Upper lobe of left lung (tissue), 6 donors: ENCODE results near the gene TMEM92. TPM values are rescaled to one million over a fixed set of nuclear protein-coding genes. Genes with fewer than 3 reads are reported as not detected.

Experiments used
- ATAC-seq, 2 donors: fragments of 200-7000 bp; cut with Tn5 transposase; one replicate each; pipeline ENCODE4 v1.9.1; 2022; ENCODE audit warnings: mild to moderate bottlenecking in 2 of 2, moderate library complexity in 2 of 2; ENCODE audit not compliant: low FRiP score in 2 of 2
- DNase-seq, 2 donors: peaks; one replicate each; pipeline ENCODE4 v3.0.0-alpha.2; 2019 to 2020
- H3K27ac ChIP-seq, 4 donors: fragments of 200-600 bp; sonication (generic); one replicate each; pipeline ENCODE4 v1.5.1; 2016 to 2019
- H3K27me3 ChIP-seq, 4 donors: fragments of 200-600 bp; sonication (generic); one replicate each; pipeline ENCODE4 v1.5.1; 2017 to 2019
- H3K36me3 ChIP-seq, 4 donors: fragments of 200-600 bp; sonication (generic); one replicate each; pipeline ENCODE4 v1.5.1; 2016 to 2019
- H3K4me1 ChIP-seq, 4 donors: fragments of 200-600 bp; sonication (generic); one replicate each; pipeline ENCODE4 v1.5.1; 2018 to 2019
- H3K4me3 ChIP-seq, 4 donors: fragments of 200-600 bp; sonication (generic); one replicate each; pipeline ENCODE4 v1.5.1; 2017 to 2019; ENCODE audit warnings: mild to moderate bottlenecking in 2 of 4, moderate library complexity in 1 of 4
- H3K9me3 ChIP-seq, 4 donors: fragments of 200-600 bp; sonication (generic); one replicate each; pipeline ENCODE4 v1.5.1; 2018 to 2019
- CTCF ChIP-seq, 6 experiments: fragments of 450-650 bp in 4 of 6; fragments of 200-600 bp in 2 of 6; sonication (generic) in 2 of 6; IDR thresholded peaks; one replicate each; pipeline ENCODE4 v1.5.1; 2016 to 2019; ENCODE audit warnings: antibody characterized with exemption in 6 of 6
- EP300 ChIP-seq, 4 donors: sonication (generic); formaldehyde crosslinking; IDR thresholded peaks; one replicate each; pipeline ENCODE4 v1.5.1; 2017; ENCODE audit warnings: antibody characterized with exemption in 4 of 4, control low read depth in 2 of 4
- POLR2A ChIP-seq, 4 donors: fragments of 450-650 bp; IDR thresholded peaks; one replicate each; pipeline ENCODE4 v1.5.1; 2016 to 2017; ENCODE audit warnings: antibody characterized with exemption in 4 of 4, mild to moderate bottlenecking in 2 of 4
- POLR2AphosphoS5 ChIP-seq, 2 donors: sonication (generic); formaldehyde crosslinking; IDR thresholded peaks; one replicate each; pipeline ENCODE4 v1.5.1; 2017; ENCODE audit warnings: antibody characterized with exemption in 2 of 2
- WGBS, 2 donors: methylation state at CpG; one replicate each; pipeline ENCODE4 v1.1.5; 2017 to 2018; 5-methylcytosine and 5-hydroxymethylcytosine counted together
- total RNA-seq, 6 donors: library from RNA; depleted of rRNA in 4 of 6; stranded (reverse); fragments of >200 nt in 4 of 6; gene quantifications; one replicate each; pipeline versions ENCODE4 v1.1.0 to v1.2.1, GENCODE V29; 2016 to 2021
- donor health status: DM: no; HTN: no; CAD: no; lungs with moderate emphysema.
- donor health status: DM: no; HTN: yes; CAD: no; lungs with severe emphysema.

TMEM92 gene
- 10 to 100 TPM in 1 of 6 donors, 1 to 10 TPM in 5; 1.3 to 15.7 (median 3.8) TPM for total RNA-seq

GRCh38 chr17:50274142-50274896 lies at the start of gene TMEM92:
TMEM92 (plus strand) TSS chr17:50274466; CDS start chr17:50274502, 36 bp downstream.
- DNase-seq (peak; percentile 89 to 90), ATAC-seq (peak in 1 of 2 donors; percentile 57)
- no peaks in the 10 kb centered on the region for H3K36me3 ChIP-seq
- peak within 1 kb of the TSS; percentile 31 to 91 (median 66) for H3K27ac ChIP-seq
- H3K27me3 ChIP-seq = peaks cover 0 to 3% (median 0%) of the 10 kb centered on the region in 4 donors
- peak in 1 of 4 donors; percentile 58 for TF ChIP-seq POLR2A (IDR thresholded peaks at IDR 0.05)
- no peak for TF ChIP-seq EP300 (IDR thresholded peaks at IDR 0.05)
- TF ChIP-seq POLR2AphosphoS5 (IDR thresholded peaks at IDR 0.05) = peak in 1 of 2 donors; percentile 34
- peaks cover 16 to 51% (median 23%) of the 10 kb centered on the region in 4 donors for H3K4me1 ChIP-seq
- 20 to 24% methylated on average over 16 to 22 of the region's 23 CpGs for WGBS, 2 donors
- H3K9me3 ChIP-seq = no peaks in the 10 kb centered on the region
- H3K4me3 ChIP-seq = peak within 1 kb of the TSS in 3 of 4 donors; percentile 49 to 64 (median 60)

DNA sequence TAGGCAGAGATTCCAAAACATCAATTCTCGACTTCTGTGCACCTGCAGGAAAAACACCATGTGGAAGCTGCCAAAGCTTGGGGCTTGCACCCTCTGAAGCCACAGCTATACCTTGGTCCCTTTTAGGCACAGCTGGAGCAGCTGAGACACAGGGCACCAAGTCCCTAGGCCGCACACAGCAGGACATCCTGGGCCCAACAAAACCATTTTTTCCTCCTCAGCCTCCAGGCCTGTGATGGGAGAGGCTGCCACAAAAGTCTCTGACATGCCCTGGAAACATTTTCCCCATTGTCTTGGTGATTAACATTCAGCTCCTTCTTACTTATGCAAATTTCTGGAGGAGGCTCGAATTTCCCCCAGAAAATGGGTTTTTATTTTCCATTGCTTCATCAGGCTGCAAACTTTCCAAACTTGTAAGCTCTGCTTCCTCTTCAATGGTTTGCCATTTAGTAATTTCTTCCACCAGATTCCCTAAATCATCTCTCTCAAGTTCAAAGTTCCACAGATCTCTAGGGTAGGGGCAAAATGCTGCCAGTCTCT lies 48.5 kb upstream of the TMEM92 start:
- no peak overlapping the region for H3K27ac ChIP-seq
- no peaks in the 10 kb centered on the region for H3K36me3 ChIP-seq
- ATAC-seq (no peak), DNase-seq (no peak)
- no peak for TF ChIP-seq POLR2A (IDR thresholded peaks at IDR 0.05)
- TF ChIP-seq EP300 (IDR thresholded peaks at IDR 0.05) = no peak
- no peak for TF ChIP-seq POLR2AphosphoS5 (IDR thresholded peaks at IDR 0.05)
- TF ChIP-seq CTCF (IDR thresholded peaks at IDR 0.05) = no peak
- peaks cover 0 to 9% (median 3%) of the 10 kb centered on the region in 4 donors for H3K9me3 ChIP-seq
- 58 to 85% methylated on average over 3 of the region's 3 CpGs for WGBS, 2 donors
- H3K4me3 ChIP-seq = no peak overlapping the region
- no peaks in the 10 kb centered on the region for H3K27me3 ChIP-seq
- peaks cover 14 to 23% (median 20%) of the 10 kb centered on the region in 4 donors for H3K4me1 ChIP-seq

DNA sequence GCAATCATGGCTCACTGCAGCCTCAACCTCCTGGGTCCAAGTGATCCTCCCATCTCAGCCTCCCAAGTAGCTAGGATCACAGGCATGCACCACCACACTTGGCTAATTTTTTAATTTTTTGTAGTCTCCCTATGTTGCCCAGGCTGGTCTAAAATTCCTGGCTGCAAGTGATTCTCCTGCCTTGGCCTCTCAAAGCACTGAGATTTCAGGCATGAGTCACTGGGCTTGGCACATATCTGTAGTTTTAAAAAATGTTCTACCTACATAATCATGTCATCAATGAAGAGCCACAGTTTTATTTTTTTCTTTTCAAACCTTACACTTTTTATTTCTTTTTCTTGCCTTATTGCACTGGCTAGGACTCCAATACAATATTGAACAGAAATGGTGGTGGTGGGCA lies 39.7 kb upstream of the TMEM92 start:
- Histone ChIP-seq H3K4me3 (no peak overlapping the region), H3K27ac (no peak overlapping the region), H3K36me3 (no peaks in the 10 kb centered on the region), H3K9me3 (peaks cover 0 to 3% (median 0%) of the 10 kb centered on the region in 4 donors), H3K4me1 (no peaks in the 10 kb centered on the region), H3K27me3 (no peaks in the 10 kb centered on the region)
- DNase-seq (no peak), ATAC-seq (no peak)
- TF ChIP-seq EP300 (IDR thresholded peaks at IDR 0.05) (no peak), POLR2A (IDR thresholded peaks at IDR 0.05) (no peak), POLR2AphosphoS5 (IDR thresholded peaks at IDR 0.05) (no peak), CTCF (IDR thresholded peaks at IDR 0.05) (no peak)

GRCh38 chr17:50237901-50238300 lies 36.4 kb upstream of the TMEM92 start:
- Histone ChIP-seq H3K36me3 (no peaks in the 10 kb centered on the region), H3K9me3 (peaks cover 0 to 3% (median 0%) of the 10 kb centered on the region in 4 donors), H3K27me3 (no peaks in the 10 kb centered on the region), H3K27ac (no peak overlapping the region), H3K4me1 (no peaks in the 10 kb centered on the region), H3K4me3 (no peak overlapping the region)
- ATAC-seq (no peak), DNase-seq (no peak)
- 33 to 42% methylated on average over 2 of the region's 2 CpGs for WGBS, 2 donors
- TF ChIP-seq EP300 (IDR thresholded peaks at IDR 0.05) = no peak
- no peak for TF ChIP-seq CTCF (IDR thresholded peaks at IDR 0.05)
- no peak for TF ChIP-seq POLR2AphosphoS5 (IDR thresholded peaks at IDR 0.05)
- no peak for TF ChIP-seq POLR2A (IDR thresholded peaks at IDR 0.05)

- Histone ChIP-seq H3K4me1 (no peaks in the 10 kb centered on the region), H3K27ac (no peak overlapping the region), H3K36me3 (no peaks in the 10 kb centered on the region), H3K9me3 (peaks cover 0 to 3% (median 0%) of the 10 kb centered on the region in 4 donors), H3K4me3 (no peak overlapping the region), H3K27me3 (no peaks in the 10 kb centered on the region)
- WGBS, 2 donors = 50 to 54% methylated on average over 8 to 9 of the region's 9 CpGs
- DNase-seq (no peak), ATAC-seq (no peak)
- TF ChIP-seq EP300 (IDR thresholded peaks at IDR 0.05) (no peak), CTCF (IDR thresholded peaks at IDR 0.05) (no peak), POLR2A (IDR thresholded peaks at IDR 0.05) (no peak), POLR2AphosphoS5 (IDR thresholded peaks at IDR 0.05) (no peak)
Observed at GRCh38 chr17:50238601-50239280, 35.5 kb upstream of the TMEM92 start.
